GM21576 (cell line): ENCODE measurements around the gene SEMA7A.
A peak's percentile ranks its signal among the peaks of the same experiment; 100 is the strongest.
"Not testable (repeated sequence)": the region's sequence is repeated elsewhere in the genome, so short reads cannot be mapped to it uniquely, and the experiment has no call there.

Experiments
- ATAC-seq: cut with Tn5 transposase; IDR thresholded peaks from one replicate; pipeline ENCODE4 v1.9.1; 2021; ENCODE audit warnings: mild to moderate bottlenecking, moderate library complexity; ENCODE audit not compliant: unreplicated experiment

The SEMA7A gene

GRCh38 chr15:74433592-74434262 is at the start of gene SEMA7A:
TSS of gene SEMA7A (minus strand) at chr15:74433958. CDS start at chr15:74433918, 40 bp downstream.
- ATAC-seq = peak; percentile 61

GRCh38 chr15:74482661-74483060 is 48.9 kb upstream of the SEMA7A start:
- no peak for ATAC-seq

- ATAC-seq = not testable (repeated sequence)
Observed at GRCh38 chr15:74480364-74480763, 46.6 kb upstream of the SEMA7A start.

GRCh38 chr15:74471621-74472020 is 37.9 kb upstream of the SEMA7A start:
- ATAC-seq = not testable (repeated sequence)

GRCh38 chr15:74470631-74471395 is 37.1 kb upstream of the SEMA7A start:
- no peak for ATAC-seq

GRCh38 chr15:74468341-74469032 is 34.7 kb upstream of the SEMA7A start:
- no peak for ATAC-seq

GRCh38 chr15:74466570-74466969 is 32.8 kb upstream of the SEMA7A start:
- no peak for ATAC-seq

GRCh38 chr15:74464897-74465296 is 31.1 kb upstream of the SEMA7A start:
- no peak for ATAC-seq

- no peak for ATAC-seq
Observed at GRCh38 chr15:74464216-74464615, 30.5 kb upstream of the SEMA7A start.

GRCh38 chr15:74463634-74464033 is 29.9 kb upstream of the SEMA7A start:
- no peak for ATAC-seq

GRCh38 chr15:74461847-74462511 is 28.2 kb upstream of the SEMA7A start:
- ATAC-seq = no peak

GRCh38 chr15:74460871-74461846 is 27.4 kb upstream of the SEMA7A start, which contains the start of gene UBL7:
TSS of gene UBL7 (minus strand) at chr15:74461160. CDS start at chr15:74458867, 2,293 bp downstream.
- ATAC-seq = peak; percentile 76

- no peak for ATAC-seq
Observed at GRCh38 chr15:74460298-74460697, 26.5 kb upstream of the SEMA7A start.

- ATAC-seq = not testable (repeated sequence)
Observed at GRCh38 chr15:74459798-74460197, 26.0 kb upstream of the SEMA7A start.

GRCh38 chr15:74458473-74458872 is 24.7 kb upstream of the SEMA7A start:
- ATAC-seq = no peak

- not testable (repeated sequence) for ATAC-seq
Observed at GRCh38 chr15:74457036-74457435, 23.3 kb upstream of the SEMA7A start.

GRCh38 chr15:74454764-74455500 is 21.2 kb upstream of the SEMA7A start:
- ATAC-seq = no peak

- ATAC-seq = no peak
Observed at GRCh38 chr15:74453925-74454763, 20.4 kb upstream of the SEMA7A start.
